ENCODE measurements around the gene KRIT1.

KRIT1 gene

DNA sequence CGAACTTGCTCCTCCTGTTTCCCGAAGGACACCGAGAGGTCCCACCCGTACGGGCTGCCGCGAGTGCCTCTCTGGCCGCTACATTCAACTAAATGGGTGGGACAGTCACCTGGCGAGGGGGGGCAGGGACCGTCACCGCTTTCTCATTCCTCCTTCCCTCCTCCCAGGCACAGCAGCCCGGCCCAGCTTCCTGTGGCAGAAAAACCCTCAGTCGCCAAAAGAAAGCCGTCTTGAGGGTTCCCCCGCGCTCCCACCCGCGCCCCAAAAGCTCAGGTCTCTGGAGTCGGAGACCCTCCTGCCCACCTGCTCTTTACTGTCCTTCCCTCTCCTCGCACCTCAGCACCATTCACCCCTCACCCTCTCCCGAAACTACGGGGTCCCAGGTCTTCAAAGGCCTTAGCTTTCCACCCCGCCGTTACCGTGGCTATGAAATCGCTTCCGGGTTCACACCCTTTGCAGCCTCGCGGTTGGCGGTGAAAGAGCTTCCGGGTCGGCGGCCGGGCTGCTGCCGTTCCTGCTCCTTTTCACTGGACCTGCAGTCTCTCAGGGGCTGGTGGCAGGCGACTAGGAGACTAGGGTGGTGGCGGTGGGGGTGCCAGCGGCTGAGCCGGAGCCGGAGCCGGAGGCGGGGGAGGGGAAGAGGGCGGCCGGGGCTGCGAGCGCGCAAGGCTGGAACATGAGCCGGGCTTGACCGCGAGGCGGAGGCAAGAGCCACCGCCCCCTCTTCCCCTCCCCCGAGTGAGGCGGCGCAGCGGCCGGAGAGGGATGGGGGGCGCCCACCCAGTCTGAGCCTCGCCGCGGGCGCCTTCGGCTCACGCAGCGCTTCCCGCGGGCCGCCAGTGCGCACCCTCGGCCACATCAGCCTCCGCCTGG is at the start of gene KRIT1, which contains the start of gene ANKIB1:
Gene KRIT1 (minus strand): TSS at position 428 of the 873 bp plus-strand sequence. CDS start 3,779 bp downstream, outside the sequence.
Gene ANKIB1 (plus strand): TSS at position 488 of the 873 bp plus-strand sequence. CDS start 49,005 bp downstream, outside the sequence.
- TF ChIP-seq, protein P1, sequence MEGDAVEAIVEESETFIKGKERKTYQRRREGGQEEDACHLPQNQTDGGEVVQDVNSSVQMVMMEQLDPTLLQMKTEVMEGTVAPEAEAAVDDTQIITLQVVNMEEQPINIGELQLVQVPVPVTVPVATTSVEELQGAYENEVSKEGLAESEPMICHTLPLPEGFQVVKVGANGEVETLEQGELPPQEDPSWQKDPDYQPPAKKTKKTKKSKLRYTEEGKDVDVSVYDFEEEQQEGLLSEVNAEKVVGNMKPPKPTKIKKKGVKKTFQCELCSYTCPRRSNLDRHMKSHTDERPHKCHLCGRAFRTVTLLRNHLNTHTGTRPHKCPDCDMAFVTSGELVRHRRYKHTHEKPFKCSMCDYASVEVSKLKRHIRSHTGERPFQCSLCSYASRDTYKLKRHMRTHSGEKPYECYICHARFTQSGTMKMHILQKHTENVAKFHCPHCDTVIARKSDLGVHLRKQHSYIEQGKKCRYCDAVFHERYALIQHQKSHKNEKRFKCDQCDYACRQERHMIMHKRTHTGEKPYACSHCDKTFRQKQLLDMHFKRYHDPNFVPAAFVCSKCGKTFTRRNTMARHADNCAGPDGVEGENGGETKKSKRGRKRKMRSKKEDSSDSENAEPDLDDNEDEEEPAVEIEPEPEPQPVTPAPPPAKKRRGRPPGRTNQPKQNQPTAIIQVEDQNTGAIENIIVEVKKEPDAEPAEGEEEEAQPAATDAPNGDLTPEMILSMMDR (conservative IDR thresholded peaks at IDR 0.05; ENCODE audit: low read length) = no peak; the same call in 1 of the 2 replicates
- peak within 1 kb of the TSS; percentile 90 for H3K4me3 ChIP-seq (ENCODE audit: low read length)
- peak; percentile 71 for DNase-seq (ENCODE audit: low read depth)

DNA sequence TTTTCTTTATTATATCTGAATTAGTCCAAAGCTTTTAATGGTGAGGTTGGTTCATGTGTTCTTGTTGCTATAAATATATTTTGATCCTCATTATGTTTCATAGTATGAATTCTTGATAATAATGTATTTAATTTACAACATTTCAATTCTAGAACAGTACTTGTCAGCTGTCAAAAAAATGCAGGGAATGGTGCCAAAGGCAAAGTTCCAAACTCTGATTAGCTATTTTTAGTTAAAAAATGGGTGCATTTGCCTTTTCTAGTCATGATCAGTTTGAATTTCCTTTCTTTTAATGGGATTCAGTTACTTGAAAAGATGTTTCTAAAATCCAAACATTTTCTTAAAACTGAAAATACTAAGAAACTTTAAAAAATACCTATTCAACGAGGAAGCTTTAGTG is 49.7 kb upstream of the KRIT1 start:
- no peak for DNase-seq (ENCODE audit: low read depth)
- H3K4me3 ChIP-seq (ENCODE audit: low read length) = no peak overlapping the region
- TF ChIP-seq, protein P1 (conservative IDR thresholded peaks at IDR 0.05; ENCODE audit: low read length) = no peak

GRCh38 chr7:92293896-92294590 is 48.3 kb upstream of the KRIT1 start:
- TF ChIP-seq, protein P1 (conservative IDR thresholded peaks at IDR 0.05; ENCODE audit: low read length) = no peak
- no peak overlapping the region for H3K4me3 ChIP-seq (ENCODE audit: low read length)

DNA sequence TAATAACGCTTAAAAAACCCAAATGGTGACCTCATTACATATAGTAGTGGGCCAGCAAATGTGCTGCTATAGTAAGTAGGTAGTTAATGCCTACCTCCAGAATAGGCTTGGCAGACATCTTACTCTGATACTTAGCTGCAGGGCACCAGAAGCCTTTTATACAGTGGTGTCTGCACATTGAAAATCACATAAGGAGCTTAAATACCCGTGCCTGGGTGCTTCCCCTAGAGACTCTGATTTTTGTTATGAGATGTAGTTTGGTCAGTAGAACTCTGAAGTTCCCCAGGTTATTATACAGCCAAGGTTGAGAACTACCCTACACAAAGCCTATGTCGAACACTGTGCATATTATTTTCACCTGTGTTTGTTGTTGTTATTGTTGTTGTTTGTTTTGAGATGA is 47.3 kb upstream of the KRIT1 start:
- no peak for DNase-seq (ENCODE audit: low read depth)
- H3K4me3 ChIP-seq (ENCODE audit: low read length) = no peak overlapping the region
- TF ChIP-seq, protein P1 (conservative IDR thresholded peaks at IDR 0.05; ENCODE audit: low read length) = no peak

More at GRCh38 chr7:92293896-92294590, 48.3 kb upstream of the KRIT1 start:
- DNase-seq (ENCODE audit: low read depth) = no peak

GRCh38 chr7:92289321-92289720 is 43.6 kb upstream of the KRIT1 start:
- TF ChIP-seq, protein P1 (conservative IDR thresholded peaks at IDR 0.05; ENCODE audit: low read length) = no peak
- DNase-seq (ENCODE audit: low read depth) = no peak
- no peak overlapping the region for H3K4me3 ChIP-seq (ENCODE audit: low read length)

DNA sequence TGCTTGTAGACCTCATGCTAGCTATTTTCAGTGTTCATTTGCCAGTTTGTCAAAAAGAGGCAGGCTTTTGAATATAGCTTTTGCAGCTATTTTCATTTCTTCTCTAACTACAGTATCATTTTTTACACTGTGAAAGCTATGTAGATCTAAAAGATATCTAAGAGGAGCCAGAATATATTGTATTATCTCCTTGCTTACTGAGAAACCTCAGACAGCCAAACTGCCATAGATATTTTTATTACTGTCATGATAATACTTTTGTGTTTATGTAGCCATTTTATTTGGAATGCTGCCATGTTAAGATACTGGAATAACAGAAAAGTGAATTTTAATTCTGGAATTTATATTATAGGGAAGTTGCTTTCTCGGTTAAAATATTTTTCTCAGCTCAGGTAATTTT is 37.2 kb upstream of the KRIT1 start:
- TF ChIP-seq, protein P1 (conservative IDR thresholded peaks at IDR 0.05; ENCODE audit: low read length) = no peak
- DNase-seq (ENCODE audit: low read depth) = no peak
- no peak overlapping the region for H3K4me3 ChIP-seq (ENCODE audit: low read length)

Measured in AG10803 (cell line).